Dendritic cell treated with granulocyte-macrophage colony-stimulating factor and Interleukin-4, amounts not matched to agents 40 ng/mL and 50 ng/mL, for 4 days (primary cell): ENCODE data around the gene TUBB2B.
A peak's percentile ranks its signal among the peaks of the same experiment; 100 is the strongest.

Experiments used
- H3K27ac Mint-ChIP-seq: one replicate; pipeline ENCODE4 v1.8.0; 2022; ENCODE audit warnings: mild to moderate bottlenecking, mixed read lengths
- H3K27me3 Mint-ChIP-seq: one replicate; pipeline ENCODE4 v1.8.0; 2022; ENCODE audit warnings: mild to moderate bottlenecking, mixed read lengths
- H3K36me3 Mint-ChIP-seq: one replicate; pipeline ENCODE4 v1.8.0; 2022; ENCODE audit warnings: low read depth, mixed read lengths
- H3K4me1 Mint-ChIP-seq: one replicate; pipeline ENCODE4 v1.8.0; 2022; ENCODE audit warnings: low read depth, mixed read lengths
- H3K4me3 Mint-ChIP-seq: one replicate; pipeline ENCODE4 v1.8.0; 2022; ENCODE audit warnings: mild to moderate bottlenecking, moderate library complexity, mixed read lengths
- H3K9me3 Mint-ChIP-seq: one replicate; pipeline ENCODE4 v1.8.0; 2022; ENCODE audit warnings: mixed read lengths
- intact Hi-C: fragments of 100-400 bp; cut with micrococcal nuclease; formaldehyde crosslinking; loops from one replicate; pipeline ENCODE4 v1.15.0; 2022

Gene TUBB2B

DNA sequence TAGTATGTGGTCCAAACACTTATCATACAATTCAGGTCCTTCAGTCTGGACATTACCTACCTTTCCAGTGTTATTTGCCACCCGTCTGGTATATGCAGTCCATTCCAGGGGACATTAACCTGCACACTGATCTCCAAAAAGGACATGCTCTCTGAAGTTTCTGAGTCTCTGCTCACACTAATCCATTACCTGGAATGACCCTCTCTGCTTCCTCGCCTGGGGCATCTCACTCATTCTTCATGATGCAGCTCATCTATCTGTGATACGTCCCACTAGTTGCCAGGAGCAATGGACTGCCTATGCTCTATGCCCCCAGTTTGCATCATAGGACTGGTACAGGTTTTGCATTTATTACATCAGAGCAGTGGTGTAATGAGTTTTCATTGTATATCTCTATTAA is 5.9 kb upstream of the TUBB2B start:
- Mint-ChIP-seq H3K27me3 (peaks cover 92% of the 10 kb centered on the region), H3K4me1 (peaks cover 45% of the 10 kb centered on the region), H3K9me3 (no peaks in the 10 kb centered on the region), H3K4me3 (no peak overlapping the region), H3K36me3 (no peaks in the 10 kb centered on the region), H3K27ac (no peak overlapping the region)
- intact Hi-C loops, result no loop called here

DNA sequence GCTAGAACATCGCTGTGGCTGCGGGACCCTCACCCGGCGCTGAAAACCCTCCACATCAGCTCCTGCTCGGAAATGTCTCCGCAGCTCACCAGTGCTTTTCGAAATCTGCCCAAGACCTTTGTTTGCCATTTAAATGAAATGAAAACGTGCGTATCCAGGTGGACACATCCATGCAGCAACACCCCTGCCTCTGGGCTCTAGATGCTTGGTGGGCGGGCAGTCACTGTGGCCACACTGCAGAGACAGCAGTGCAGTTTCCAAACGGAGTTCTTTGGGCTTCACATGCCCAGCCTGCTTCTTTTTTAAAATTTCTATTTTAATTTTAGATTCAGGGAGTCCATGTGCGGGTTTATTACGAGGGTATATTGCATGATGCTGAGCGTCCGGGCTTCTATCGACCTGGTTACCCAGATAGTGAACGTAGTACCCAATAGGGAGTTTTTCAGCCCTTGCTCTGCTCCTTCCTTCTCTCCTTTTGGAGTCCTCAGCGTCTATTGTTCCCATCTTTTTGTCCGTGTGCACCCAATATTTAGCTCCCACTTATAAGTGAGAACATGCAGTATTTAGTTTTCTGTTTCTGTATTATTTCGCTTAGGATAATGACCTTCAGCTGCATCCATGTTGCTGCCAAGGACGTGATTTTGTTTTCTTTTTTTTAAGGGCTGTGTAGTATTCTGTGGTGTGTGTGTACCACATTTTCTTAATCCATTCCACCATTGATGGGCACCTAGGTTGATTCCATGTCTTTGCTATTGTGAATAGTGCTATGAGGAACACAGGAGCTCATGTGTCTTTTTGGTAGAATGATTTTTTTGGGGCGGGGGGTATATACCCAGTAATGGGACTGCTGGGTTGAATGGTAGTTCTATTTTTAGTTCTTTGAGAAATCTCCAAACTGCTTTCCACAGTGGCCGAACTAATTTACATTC is 4.8 kb upstream of the TUBB2B start:
- Mint-ChIP-seq H3K9me3 (no peaks in the 10 kb centered on the region), H3K4me3 (no peak overlapping the region), H3K4me1 (peaks cover 46% of the 10 kb centered on the region), H3K27ac (no peak overlapping the region), H3K27me3 (peaks cover 92% of the 10 kb centered on the region), H3K36me3 (no peaks in the 10 kb centered on the region)
- intact Hi-C loops, result no loop called here

DNA sequence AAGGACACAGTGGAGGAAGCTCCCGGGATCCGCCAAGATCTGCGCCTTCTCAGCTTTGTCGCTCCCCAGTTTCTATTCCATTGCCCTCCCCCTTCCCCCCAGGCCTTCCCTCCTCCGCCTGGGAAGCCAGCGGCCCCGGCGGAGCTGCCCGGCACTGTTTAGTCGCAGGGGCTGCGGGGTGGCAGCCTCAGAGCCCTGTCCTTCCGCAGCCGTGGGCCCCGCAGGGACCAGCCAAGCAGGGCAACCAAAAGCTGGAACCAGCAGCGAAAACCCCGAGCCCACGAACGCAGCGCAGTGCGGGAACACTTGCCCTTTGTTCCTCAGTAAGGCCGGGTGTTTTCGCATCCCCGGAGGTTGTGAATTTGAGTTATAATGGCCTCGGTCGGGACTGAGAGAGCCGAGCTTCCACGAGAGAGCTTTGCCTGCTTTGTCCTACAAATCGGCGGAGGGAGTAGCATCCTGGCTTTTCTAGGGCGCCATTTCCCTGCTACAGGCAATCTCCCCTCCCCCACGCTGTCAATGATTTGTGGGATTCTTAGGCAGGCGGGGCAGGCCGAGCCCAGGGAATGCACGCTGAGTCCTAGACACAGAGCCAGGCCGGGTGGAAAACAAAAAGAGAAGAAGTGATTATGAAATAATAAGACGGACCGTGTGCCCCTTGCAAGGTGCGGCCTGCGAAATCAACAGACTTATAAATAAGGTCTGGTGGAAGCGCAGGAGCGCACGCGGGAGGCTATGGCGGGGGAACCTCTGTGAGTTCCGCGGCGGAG is 4.0 kb upstream of the TUBB2B start:
- Mint-ChIP-seq H3K9me3 (no peaks in the 10 kb centered on the region), H3K36me3 (no peaks in the 10 kb centered on the region), H3K27me3 (peaks cover 92% of the 10 kb centered on the region), H3K27ac (peak overlapping the region; percentile 14), H3K4me3 (peak overlapping the region; percentile 48), H3K4me1 (peaks cover 55% of the 10 kb centered on the region)
- intact Hi-C loops, result no loop called here

DNA sequence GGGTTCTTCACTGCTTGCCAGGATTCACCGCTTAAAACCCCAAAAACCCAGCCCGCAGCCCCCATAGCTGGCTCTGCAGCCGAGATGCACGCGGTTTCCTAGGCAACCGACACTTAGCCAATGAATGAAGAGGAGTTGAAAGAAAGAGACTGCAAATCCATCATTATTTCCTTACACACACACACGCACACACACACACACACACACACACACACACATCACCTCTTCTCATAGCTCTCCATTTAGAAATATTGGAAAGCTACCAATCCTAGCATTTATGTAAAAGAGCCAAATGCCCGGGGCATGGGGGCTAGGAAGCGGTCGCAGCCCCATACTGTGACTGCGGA is 3.4 kb upstream of the TUBB2B start:
- peaks cover 93% of the 10 kb centered on the region for H3K27me3 Mint-ChIP-seq
- intact Hi-C loops, result no loop called here
- H3K27ac Mint-ChIP-seq, result no peak overlapping the region
- peaks cover 55% of the 10 kb centered on the region for H3K4me1 Mint-ChIP-seq
- H3K36me3 Mint-ChIP-seq, result no peaks in the 10 kb centered on the region
- no peaks in the 10 kb centered on the region for H3K9me3 Mint-ChIP-seq
- H3K4me3 Mint-ChIP-seq, result peak overlapping the region; percentile 48

GRCh38 chr6:3230256-3230882 is 2.9 kb upstream of the TUBB2B start:
- intact Hi-C loops, result no loop called here
- H3K27me3 Mint-ChIP-seq, result peaks cover 95% of the 10 kb centered on the region
- peaks cover 55% of the 10 kb centered on the region for H3K4me1 Mint-ChIP-seq
- H3K36me3 Mint-ChIP-seq, result no peaks in the 10 kb centered on the region
- no peak overlapping the region for H3K27ac Mint-ChIP-seq
- no peaks in the 10 kb centered on the region for H3K9me3 Mint-ChIP-seq
- no peak overlapping the region for H3K4me3 Mint-ChIP-seq

- Mint-ChIP-seq H3K27ac (no peak overlapping the region), H3K36me3 (no peaks in the 10 kb centered on the region), H3K9me3 (no peaks in the 10 kb centered on the region), H3K4me1 (peaks cover 55% of the 10 kb centered on the region), H3K27me3 (peaks cover 95% of the 10 kb centered on the region), H3K4me3 (no peak overlapping the region)
- intact Hi-C loops, result no loop called here
Measured at GRCh38 chr6:3229566-3230178, 2.2 kb upstream of the TUBB2B start.

DNA sequence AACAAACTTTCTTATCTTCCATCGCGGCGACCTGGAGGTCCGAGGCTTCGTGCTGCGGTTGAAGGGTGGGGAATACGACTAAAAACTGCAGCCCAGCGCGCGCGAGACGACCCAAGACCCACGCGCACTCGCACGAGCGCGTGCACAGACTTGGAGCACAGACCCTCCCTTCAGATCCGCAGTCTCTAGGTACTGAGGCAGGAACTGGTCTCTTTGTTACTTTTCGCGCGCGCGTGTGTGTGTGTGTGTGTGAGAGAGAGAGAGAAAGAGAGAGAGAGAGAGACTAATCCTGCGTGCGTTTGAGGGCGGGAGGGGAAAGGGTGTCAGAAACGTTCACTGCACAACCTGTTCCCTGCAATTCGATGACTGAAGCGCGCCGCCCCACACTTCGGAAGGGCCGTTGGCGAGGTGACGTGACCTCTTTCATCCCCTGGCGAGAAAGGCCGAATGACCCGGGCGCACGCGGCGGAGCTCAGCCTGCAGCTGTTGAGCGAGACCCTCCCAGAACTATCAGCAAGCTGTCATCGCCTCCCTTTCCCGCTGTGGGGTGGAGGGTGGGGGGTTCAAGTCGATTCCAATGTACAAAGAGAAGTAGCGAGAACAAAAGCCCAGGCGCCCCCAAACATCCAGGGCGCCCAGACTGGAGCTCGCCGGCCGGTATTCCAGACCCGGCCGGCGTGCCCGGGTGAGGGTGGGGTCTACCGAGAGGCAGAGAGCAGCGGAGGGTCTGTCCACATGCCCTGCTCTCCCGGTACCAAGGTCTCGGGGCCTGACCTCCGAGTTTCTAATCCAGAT is 1.5 kb upstream of the TUBB2B start:
- peak overlapping the region; percentile 39 for H3K4me3 Mint-ChIP-seq
- H3K4me1 Mint-ChIP-seq, result peaks cover 49% of the 10 kb centered on the region
- intact Hi-C loops, result no loop called here
- H3K27ac Mint-ChIP-seq, result no peak overlapping the region
- H3K9me3 Mint-ChIP-seq, result no peaks in the 10 kb centered on the region
- peaks cover 94% of the 10 kb centered on the region for H3K27me3 Mint-ChIP-seq
- H3K36me3 Mint-ChIP-seq, result no peaks in the 10 kb centered on the region

GRCh38 chr6:3228046-3228671 is 706 bp upstream of the TUBB2B start:
- intact Hi-C loops, result no loop called here
- H3K36me3 Mint-ChIP-seq, result no peaks in the 10 kb centered on the region
- H3K27me3 Mint-ChIP-seq, result peaks cover 90% of the 10 kb centered on the region
- no peaks in the 10 kb centered on the region for H3K9me3 Mint-ChIP-seq
- peaks cover 49% of the 10 kb centered on the region for H3K4me1 Mint-ChIP-seq
- no peak overlapping the region for H3K4me3 Mint-ChIP-seq
- no peak overlapping the region for H3K27ac Mint-ChIP-seq

DNA sequence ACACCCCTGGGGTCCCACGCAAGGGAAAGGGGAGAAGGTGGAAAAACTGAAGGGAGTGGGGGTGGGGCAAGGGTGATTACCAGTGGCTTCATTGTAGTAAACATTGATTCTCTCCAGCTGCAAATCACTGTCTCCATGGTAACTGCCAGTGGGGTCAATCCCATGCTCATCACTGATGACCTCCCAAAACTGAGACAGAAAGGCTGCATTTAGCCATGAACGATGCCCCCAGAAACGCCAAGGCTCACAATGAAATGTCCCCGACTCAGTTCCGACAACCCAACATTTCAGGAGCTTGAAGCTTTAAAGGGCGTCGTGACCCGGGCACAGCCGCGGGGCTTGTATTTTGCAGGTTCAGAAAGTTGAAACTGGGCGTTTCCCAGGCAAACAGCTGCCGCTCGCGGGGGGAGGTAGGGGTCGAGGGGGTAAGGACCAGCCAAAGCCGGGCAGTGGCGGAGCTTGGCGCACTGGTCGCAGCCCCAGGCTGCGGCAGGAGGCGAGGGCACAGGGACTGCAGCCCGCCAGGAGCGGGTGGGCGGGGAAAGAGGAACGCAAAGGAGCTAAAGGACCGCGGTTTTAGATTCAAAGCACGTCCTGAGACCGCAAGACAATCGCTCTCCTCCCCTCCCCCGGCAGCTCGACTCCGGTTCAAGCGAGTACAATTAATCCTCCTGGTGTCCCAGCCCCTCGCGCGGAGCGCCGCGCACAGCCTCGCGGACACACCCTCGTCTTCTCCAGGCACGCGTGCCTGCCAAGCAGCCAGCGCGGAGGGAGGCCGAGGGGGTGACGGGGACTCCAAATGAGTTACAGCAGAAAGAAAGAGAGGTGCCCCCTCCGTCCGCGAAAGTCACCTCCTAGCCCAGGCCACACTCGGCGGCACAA is 731 bp downstream of the TUBB2B start:
- peaks cover 47% of the 10 kb centered on the region for H3K4me1 Mint-ChIP-seq
- peak overlapping the region; percentile 31 for H3K27ac Mint-ChIP-seq
- peak overlapping the region; percentile 71 for H3K4me3 Mint-ChIP-seq
- H3K9me3 Mint-ChIP-seq, result no peaks in the 10 kb centered on the region
- H3K27me3 Mint-ChIP-seq, result peaks cover 86% of the 10 kb centered on the region
- no peaks in the 10 kb centered on the region for H3K36me3 Mint-ChIP-seq
- intact Hi-C loops, result no loop called here

- peaks cover 47% of the 10 kb centered on the region for H3K4me1 Mint-ChIP-seq
- H3K4me3 Mint-ChIP-seq, result no peak overlapping the region
- H3K36me3 Mint-ChIP-seq, result no peaks in the 10 kb centered on the region
- no peaks in the 10 kb centered on the region for H3K9me3 Mint-ChIP-seq
- intact Hi-C loops, result no loop called here
- no peak overlapping the region for H3K27ac Mint-ChIP-seq
- peaks cover 81% of the 10 kb centered on the region for H3K27me3 Mint-ChIP-seq
Measured at GRCh38 chr6:3226042-3226441, 1.4 kb downstream of the TUBB2B start.

DNA sequence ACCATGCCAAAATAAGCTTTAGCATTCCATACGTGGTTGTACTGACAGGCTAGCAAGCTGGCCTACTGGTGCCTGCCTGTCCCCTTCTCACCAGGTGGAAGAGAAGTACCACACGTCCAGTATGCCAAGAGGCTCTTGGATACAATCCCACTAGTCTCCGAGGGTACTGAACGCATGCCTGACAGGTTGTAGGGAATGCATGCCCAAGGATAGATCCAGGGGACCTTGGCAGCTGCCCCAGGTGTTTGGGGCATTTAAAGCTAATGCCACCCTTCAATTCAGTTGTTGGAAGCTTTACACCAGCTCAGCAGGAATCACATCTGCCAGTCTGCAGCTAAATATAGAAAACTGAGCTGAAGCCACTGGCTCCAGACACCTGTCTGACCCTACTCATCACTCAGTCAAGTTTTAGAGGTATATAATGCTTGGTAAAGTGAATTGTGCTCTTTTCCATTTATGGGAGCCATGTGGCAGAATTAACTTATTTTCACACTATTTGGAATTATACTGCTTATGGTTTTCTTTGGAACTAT is 4.9 kb downstream of the TUBB2B start:
- Mint-ChIP-seq H3K4me1 (peaks cover 30% of the 10 kb centered on the region), H3K36me3 (no peaks in the 10 kb centered on the region), H3K9me3 (no peaks in the 10 kb centered on the region), H3K4me3 (no peak overlapping the region), H3K27ac (no peak overlapping the region), H3K27me3 (peaks cover 76% of the 10 kb centered on the region)
- intact Hi-C loops, result no loop called here

DNA sequence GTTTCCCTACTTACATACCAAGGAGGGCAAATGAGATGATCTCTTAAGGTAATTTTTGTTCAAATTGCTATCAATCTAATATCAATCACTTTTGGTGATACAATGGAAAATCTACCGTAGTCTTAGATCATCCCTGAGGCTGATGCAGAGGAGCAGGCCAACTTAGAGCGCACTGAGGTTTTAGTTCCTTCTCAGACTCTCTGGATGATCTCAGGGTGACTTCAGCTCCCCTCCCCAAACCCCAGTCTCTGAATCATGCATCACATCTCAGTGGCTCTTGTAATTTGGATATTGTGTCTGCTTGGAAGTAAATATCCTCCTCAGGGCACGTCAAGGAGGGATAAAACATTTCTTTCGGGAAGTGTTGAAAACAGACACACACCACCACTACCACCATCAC is 5.9 kb downstream of the TUBB2B start:
- H3K27me3 Mint-ChIP-seq, result peaks cover 69% of the 10 kb centered on the region
- no peak overlapping the region for H3K27ac Mint-ChIP-seq
- no peaks in the 10 kb centered on the region for H3K9me3 Mint-ChIP-seq
- intact Hi-C loops, result no loop called here
- no peak overlapping the region for H3K4me3 Mint-ChIP-seq
- H3K36me3 Mint-ChIP-seq, result no peaks in the 10 kb centered on the region
- peaks cover 20% of the 10 kb centered on the region for H3K4me1 Mint-ChIP-seq
